A549 (cell line): ENCODE results near the gene TEX55. TPM values are rescaled to one million over a fixed set of nuclear protein-coding genes. Genes with fewer than 3 reads are reported as not detected.
A peak's percentile ranks its signal among the peaks of the same experiment; 100 is the strongest.

Experiments used
- ATAC-seq, 2 experiments: fragments of 200-7000 bp in 1 of 2; fragments of >200 bp in 1 of 2; cut with Nextera tagmentation in 1 of 2; cut with Tn5 transposase in 1 of 2; 3 replicates each; pipeline versions ENCODE4 v1.8.0 to v1.9.1; 2018 to 2020; ENCODE audit warnings: mild to moderate bottlenecking in 1 of 2, moderate library complexity in 1 of 2
- CTCF ChIA-PET: fragments of 300-600 bp; sonication (Branson Sonifier 250); formaldehyde crosslinking; extraction: SDS; loops from one replicate; lab custom pipeline; 2021; ENCODE audit warnings: antibody characterized with exemption, inconsistent platforms; lab: Yijun Ruan, JAX
- POLR2A ChIA-PET: fragments of 350-600 bp; formaldehyde crosslinking; extraction: SDS; loops from one replicate; lab custom pipeline; 2021; ENCODE audit warnings: antibody characterized with exemption, inconsistent platforms; lab: Yijun Ruan, JAX
- DNase-seq, 2 experiments: peaks; one replicate each; pipeline versions ENCODE4 v3.0.0 to v3.0.0-alpha.2; 2011 to 2016; ENCODE audit warnings: low read depth in 1 of 2, low spot score in 1 of 2
- FAIRE-seq: peaks from 2 replicates; lab custom pipeline; 2011; peaks lifted over from hg19 to GRCh38; lab: Jason Lieb, UNC
- H3K27ac ChIP-seq, 2 experiments: fragments of >200 bp; sonication (Bioruptor Twin); formaldehyde crosslinking; 3 replicates each; pipeline ENCODE4 v1.5.1; 2016 to 2017
- H3K4me1 ChIP-seq: fragments of >200 bp; sonication (Bioruptor Twin); formaldehyde crosslinking; 3 replicates; pipeline ENCODE4 v1.6.1; 2016
- H3K4me2 ChIP-seq: fragments of >200 bp; sonication (Bioruptor Twin); formaldehyde crosslinking; 3 replicates; pipeline ENCODE4 v1.6.1; 2016
- H3K4me3 ChIP-seq: fragments of >200 bp; sonication (Bioruptor Twin); formaldehyde crosslinking; 3 replicates; pipeline ENCODE4 v1.5.1; 2016
- H3K9me3 ChIP-seq: fragments of >200 bp; sonication (Bioruptor Twin); formaldehyde crosslinking; 3 replicates; pipeline ENCODE4 v1.6.1; 2016
- CBX2 ChIP-seq: fragments of 200-600 bp; sonication (generic); IDR thresholded peaks from 2 replicates; pipeline ENCODE4 v1.6.1; 2016; ENCODE audit warnings: low read depth, mild to moderate bottlenecking, borderline replicate concordance
- CBX8 ChIP-seq: fragments of 200-600 bp; sonication (generic); IDR thresholded peaks from 2 replicates; pipeline ENCODE4 v1.6.1; 2016
- CHD2 ChIP-seq: fragments of 150-350 bp; IDR thresholded peaks from 2 replicates; pipeline ENCODE4 v1.6.1; 2014; ENCODE audit warnings: low read length; ENCODE audit not compliant: partially characterized antibody
- CTCF ChIP-seq: fragments of >200 bp; sonication (Bioruptor Twin); formaldehyde crosslinking; IDR thresholded peaks from 3 replicates; pipeline ENCODE4 v1.5.1; 2016
- EHF ChIP-seq: fragments of 250-450 bp; sonication (Bioruptor Pico); IDR thresholded peaks from 2 replicates; pipeline ENCODE4 v1.5.0; 2020; ENCODE audit warnings: mild to moderate bottlenecking
- FOSL2 ChIP-seq, 2 experiments: fragments of 450-650 bp in 1 of 2; fragments of >200 bp in 1 of 2; sonication (Bioruptor Twin) in 1 of 2; formaldehyde crosslinking; IDR thresholded peaks; 2 replicates each; pipeline versions ENCODE4 v1.5.0 to v1.6.1; 2016 to 2020; ENCODE audit warnings: mild to moderate bottlenecking in 1 of 2, moderate library complexity in 1 of 2
- FOXS1 ChIP-seq: fragments of 250-450 bp; sonication (Bioruptor Pico); IDR thresholded peaks from 2 replicates; pipeline ENCODE4 v1.5.0; 2020; ENCODE audit warnings: mild to moderate bottlenecking, moderate library complexity
- HES2 ChIP-seq: fragments of >200 bp; sonication (Bioruptor Twin); formaldehyde crosslinking; IDR thresholded peaks from 2 replicates; pipeline ENCODE4 v1.6.1; 2016
- HEYL ChIP-seq: fragments of 250-450 bp; sonication (Bioruptor Pico); IDR thresholded peaks from 2 replicates; pipeline ENCODE4 v1.8.0; 2021; ENCODE audit warnings: mild to moderate bottlenecking, moderate library complexity
- KDM1A ChIP-seq: fragments of 200-600 bp; sonication (generic); IDR thresholded peaks from 2 replicates; pipeline ENCODE4 v1.6.1; 2016; ENCODE audit warnings: low read depth, mild to moderate bottlenecking
- NPAS2 ChIP-seq: fragments of 250-450 bp; sonication (Bioruptor Pico); IDR thresholded peaks from 2 replicates; pipeline ENCODE4 v1.8.0; 2022; ENCODE audit warnings: mild to moderate bottlenecking, moderate library complexity, borderline replicate concordance
- NR3C1 ChIP-seq: fragments of >200 bp; sonication (Bioruptor Twin); formaldehyde crosslinking; IDR thresholded peaks from 3 replicates; pipeline ENCODE4 v1.6.1; 2017
- POLR2A ChIP-seq: IDR thresholded peaks from 2 replicates; pipeline ENCODE4 v1.6.1; 2012; ENCODE audit warnings: mild to moderate bottlenecking, low read length
- RAD21 ChIP-seq, 2 experiments: fragments of >200 bp in 1 of 2; sonication (Bioruptor Twin) in 1 of 2; formaldehyde crosslinking in 1 of 2; IDR thresholded peaks in 1 of 2; conservative IDR thresholded peaks in 1 of 2; 2 replicates in 1 of 2; 3 replicates in 1 of 2; pipeline ENCODE4 v1.6.1; 2012 to 2018; ENCODE audit warnings: inconsistent platforms in 1 of 2
- RARB ChIP-seq: fragments of 250-450 bp; sonication (Bioruptor Pico); IDR thresholded peaks from 2 replicates; pipeline ENCODE4 v1.8.0; 2021; ENCODE audit warnings: mild to moderate bottlenecking, moderate library complexity
- RCOR1 ChIP-seq: fragments of 150-350 bp; IDR thresholded peaks from 2 replicates; pipeline ENCODE4 v1.6.1; 2014; ENCODE audit warnings: antibody characterized with exemption, low read length, low read depth
- RNF2 ChIP-seq: fragments of 200-600 bp; sonication (generic); IDR thresholded peaks from 2 replicates; pipeline ENCODE4 v1.6.1; 2016; ENCODE audit warnings: low read depth, mild to moderate bottlenecking, antibody characterized with exemption, moderate library complexity, borderline replicate concordance
- SMC3 ChIP-seq: fragments of >200 bp; sonication (Bioruptor Twin); formaldehyde crosslinking; IDR thresholded peaks from 3 replicates; pipeline ENCODE4 v1.6.1; 2018; ENCODE audit warnings: inconsistent platforms
- SREBF2 ChIP-seq: fragments of 450-650 bp; IDR thresholded peaks from 2 replicates; pipeline ENCODE4 v1.6.1; 2014; ENCODE audit warnings: mild to moderate bottlenecking, moderate library complexity
- TFCP2L1 ChIP-seq: fragments of 250-450 bp; sonication (Bioruptor Pico); IDR thresholded peaks from 2 replicates; pipeline ENCODE4 v1.5.0; 2021; ENCODE audit warnings: mild to moderate bottlenecking
- USF2 ChIP-seq: fragments of 450-650 bp; IDR thresholded peaks from 2 replicates; pipeline ENCODE4 v1.6.1; 2014; ENCODE audit warnings: antibody characterized with exemption
- ZC3H11A ChIP-seq: fragments of 450-650 bp; IDR thresholded peaks from 2 replicates; pipeline ENCODE4 v1.6.1; 2014; ENCODE audit warnings: antibody characterized with exemption, mild to moderate bottlenecking
- ZFP36 ChIP-seq: fragments of 450-650 bp; IDR thresholded peaks from 2 replicates; pipeline ENCODE4 v1.6.1; 2014; ENCODE audit warnings: borderline replicate concordance; ENCODE audit not compliant: partially characterized antibody
- WGBS: methylation state at CpG from one replicate; pipeline ENCODE4 v1.1.6; 2017; ENCODE audit errors: missing lambda C conversion rate; 5-methylcytosine and 5-hydroxymethylcytosine counted together
- polyA plus RNA-seq, 4 experiments: library from polyadenylated mRNA; depleted of rRNA in 3 of 4; stranded (reverse); fragments of >200 nt; fragmentation: RNase III in 1 of 4; extraction: RNeasy Plus Mini Kit Qiagen cat#74134 plus additional on column Dnase treatment in 1 of 4; gene quantifications; 2 replicates in 3 of 4; 3 replicates in 1 of 4; pipeline ENCODE4 v1.2.3, GENCODE V29; 2011 to 2017
- TF ChIP-seq, protein P1 (sequence below): fragments of 250-450 bp; sonication (Bioruptor Pico); IDR thresholded peaks from 2 replicates; pipeline ENCODE4 v1.5.0; 2020; ENCODE audit warnings: low read depth, mild to moderate bottlenecking, moderate library complexity
- TF ChIP-seq, protein P2 (sequence below): IDR thresholded peaks from 2 replicates; pipeline ENCODE4 v1.6.1; 2012
- TF ChIP-seq, protein P3 (sequence below): fragments of >200 bp; sonication (Bioruptor Twin); formaldehyde crosslinking; IDR thresholded peaks from 3 replicates; pipeline ENCODE4 v1.6.1; 2016

TEX55 gene
- polyA plus RNA-seq, 2 of the 4 experiments (the other 2 are of a cell fraction), result 0.08 TPM; not detected in 1

DNA sequence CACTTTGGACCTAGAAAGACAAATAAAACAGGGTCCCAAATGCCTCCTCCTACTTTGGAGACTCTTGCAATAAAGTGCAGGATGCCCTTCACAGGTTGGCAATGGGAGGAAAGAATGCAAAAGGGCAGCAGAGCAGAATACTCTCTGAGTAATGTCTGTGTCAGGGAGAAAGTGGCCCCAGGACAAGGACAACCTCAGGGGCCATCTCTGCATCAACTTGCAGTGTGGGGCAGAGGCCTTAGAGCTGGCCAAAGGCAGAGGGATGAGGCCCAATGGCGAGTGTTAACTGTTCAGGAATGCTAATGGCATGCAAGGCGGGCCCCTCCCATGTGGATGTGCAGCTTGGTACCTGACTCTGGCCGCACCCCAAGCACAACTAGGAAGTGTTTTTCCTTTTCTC is 35.8 kb downstream of the TEX55 start (continued):
- TF ChIP-seq EHF (no peak), FOXS1 (CRISPR knock-in tag) (no peak), SMC3 (no peak; the same call in 2 of the 3 replicates), TFCP2L1 (no peak), RNF2 (no peak), RAD21 (conservative IDR thresholded peaks at IDR 0.05 in 1 of 2, IDR thresholded peaks at IDR 0.05 in 1 of 2) (no peak; a peak in 1 of 5 replicates), RARB (CRISPR knock-in tag) (no peak), USF2 (no peak), CHD2 (no peak), POLR2A (no peak), NPAS2 (CRISPR knock-in tag) (no peak), CTCF (no peak), KDM1A (no peak), ZC3H11A (no peak), HEYL (CRISPR knock-in tag) (no peak), CBX2 (no peak), SREBF2 (no peak), CBX8 (no peak), RCOR1 (no peak), HES2 (no peak), NR3C1 (no peak)
- TF ChIP-seq, protein P1, sequence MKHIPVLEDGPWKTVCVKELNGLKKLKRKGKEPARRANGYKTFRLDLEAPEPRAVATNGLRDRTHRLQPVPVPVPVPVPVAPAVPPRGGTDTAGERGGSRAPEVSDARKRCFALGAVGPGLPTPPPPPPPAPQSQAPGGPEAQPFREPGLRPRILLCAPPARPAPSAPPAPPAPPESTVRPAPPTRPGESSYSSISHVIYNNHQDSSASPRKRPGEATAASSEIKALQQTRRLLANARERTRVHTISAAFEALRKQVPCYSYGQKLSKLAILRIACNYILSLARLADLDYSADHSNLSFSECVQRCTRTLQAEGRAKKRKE (CRISPR knock-in tag), result peak; percentile 29; the same call in 1 of the 2 replicates
- TF ChIP-seq, protein P2, sequence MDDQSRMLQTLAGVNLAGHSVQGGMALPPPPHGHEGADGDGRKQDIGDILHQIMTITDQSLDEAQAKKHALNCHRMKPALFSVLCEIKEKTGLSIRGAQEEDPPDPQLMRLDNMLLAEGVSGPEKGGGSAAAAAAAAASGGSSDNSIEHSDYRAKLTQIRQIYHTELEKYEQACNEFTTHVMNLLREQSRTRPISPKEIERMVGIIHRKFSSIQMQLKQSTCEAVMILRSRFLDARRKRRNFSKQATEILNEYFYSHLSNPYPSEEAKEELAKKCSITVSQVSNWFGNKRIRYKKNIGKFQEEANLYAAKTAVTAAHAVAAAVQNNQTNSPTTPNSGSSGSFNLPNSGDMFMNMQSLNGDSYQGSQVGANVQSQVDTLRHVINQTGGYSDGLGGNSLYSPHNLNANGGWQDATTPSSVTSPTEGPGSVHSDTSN, result 0 out of 2 replicates have a peak, but pooled peaks have one; percentile 17

DNA sequence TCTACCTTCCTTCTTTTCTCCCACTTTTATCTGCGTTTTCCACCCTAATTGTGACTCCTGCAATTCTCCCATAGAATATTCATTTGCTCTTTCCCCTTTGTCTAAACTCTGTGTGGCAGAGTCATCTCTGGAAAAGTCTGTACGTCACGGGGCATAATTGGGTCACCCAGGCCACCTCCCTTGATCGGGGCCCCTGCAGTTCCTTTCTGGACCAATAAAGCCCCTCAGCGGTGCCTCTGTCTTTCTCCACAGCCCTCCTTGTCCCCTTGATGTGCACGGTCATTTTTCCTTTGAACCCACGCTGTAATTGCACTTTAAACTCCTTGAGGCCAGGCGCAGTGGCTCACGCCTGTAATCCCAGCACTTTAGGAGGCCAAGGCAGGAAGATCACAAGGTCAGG is 38.1 kb downstream of the TEX55 start:
- DNase-seq, result no peak
- CTCF ChIA-PET, result interaction anchor here (0.7 to 2.0 kb wide), 3 partner anchors 13 to 149 kb away, joined by 3 to 8 read pairs (median 4); partner anchors contain the start of gene IGSF11
- H3K4me1 ChIP-seq, result peaks cover 83% of the 10 kb centered on the region
- H3K27ac ChIP-seq, result peak overlapping the region; percentile 92 to 93
- no peak for TF ChIP-seq POLR2A
- TF ChIP-seq KDM1A, result no peak
- no peak for TF ChIP-seq FOSL2 (IDR thresholded peaks at IDR 0.05)
- 0 out of 2 replicates have a peak, but pooled peaks have one; percentile 1 for TF ChIP-seq FOSL2 (CRISPR knock-in tag; IDR thresholded peaks at IDR 0.05)
- no peak for TF ChIP-seq SREBF2
- TF ChIP-seq, protein P3, sequence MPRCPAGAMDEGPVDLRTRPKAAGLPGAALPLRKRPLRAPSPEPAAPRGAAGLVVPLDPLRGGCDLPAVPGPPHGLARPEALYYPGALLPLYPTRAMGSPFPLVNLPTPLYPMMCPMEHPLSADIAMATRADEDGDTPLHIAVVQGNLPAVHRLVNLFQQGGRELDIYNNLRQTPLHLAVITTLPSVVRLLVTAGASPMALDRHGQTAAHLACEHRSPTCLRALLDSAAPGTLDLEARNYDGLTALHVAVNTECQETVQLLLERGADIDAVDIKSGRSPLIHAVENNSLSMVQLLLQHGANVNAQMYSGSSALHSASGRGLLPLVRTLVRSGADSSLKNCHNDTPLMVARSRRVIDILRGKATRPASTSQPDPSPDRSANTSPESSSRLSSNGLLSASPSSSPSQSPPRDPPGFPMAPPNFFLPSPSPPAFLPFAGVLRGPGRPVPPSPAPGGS, result no peak
- TF ChIP-seq ZFP36, result no peak
- no peak for TF ChIP-seq RCOR1
- H3K4me2 ChIP-seq, result peak overlapping the region; percentile 63
- POLR2A ChIA-PET, result interaction anchor here (1.3 kb wide), 1 partner anchor 57 kb away, joined by 6 read pairs; the partner anchor contains the start of gene B4GALT4
- ATAC-seq, result no peak
- WGBS, result 57% methylated on average over 9 of the region's 9 CpGs
- FAIRE-seq, result no peak
- H3K9me3 ChIP-seq, result no peaks in the 10 kb centered on the region
- no peak overlapping the region for H3K4me3 ChIP-seq
